GM18526 (cell line): ENCODE results near the gene ADAMTS14.

Source experiments
- POLR2A ChIP-seq: IDR thresholded peaks from 3 replicates; pipeline ENCODE4 v1.6.1; 2011; ENCODE audit not compliant: insufficient read length; ENCODE audit errors: extremely low read depth

Gene ADAMTS14

DNA sequence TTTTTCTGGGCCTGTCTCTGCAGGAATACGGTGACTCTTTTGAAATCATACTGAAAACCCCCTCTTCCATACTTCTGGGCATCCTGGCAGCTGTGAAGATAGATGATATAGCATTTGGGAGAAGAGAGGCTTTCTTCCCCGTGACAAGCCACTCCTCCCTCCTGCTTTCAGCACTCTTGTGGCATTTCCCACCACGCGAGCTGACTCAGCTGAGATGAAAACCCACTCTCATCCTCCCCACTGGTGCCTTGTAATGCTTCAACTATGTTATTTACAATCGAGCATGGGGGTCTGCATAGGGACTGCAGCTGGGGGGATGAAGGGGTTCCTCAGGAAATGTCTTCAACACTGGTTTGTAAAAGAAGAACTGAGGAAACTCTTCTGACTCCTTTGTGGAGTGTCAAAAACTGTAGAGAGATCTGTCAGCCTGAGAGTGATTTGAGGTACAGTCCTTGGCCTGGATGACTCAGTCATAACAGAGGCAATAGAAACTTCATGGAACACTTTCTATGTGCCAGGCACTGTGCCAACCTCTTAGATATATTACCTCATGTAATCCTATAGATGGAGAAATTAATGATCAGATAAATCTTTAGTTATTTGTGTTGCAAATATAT is 114.6 kb downstream of the ADAMTS14 start:
- no peak for TF ChIP-seq POLR2A

- no peak for TF ChIP-seq POLR2A
Measured at GRCh38 chr10:70791386-70792039, 119.2 kb downstream of the ADAMTS14 start.

GRCh38 chr10:70795613-70796012 is 123.3 kb downstream of the ADAMTS14 start:
- no peak for TF ChIP-seq POLR2A

- TF ChIP-seq POLR2A, result no peak
Measured at GRCh38 chr10:70797840-70798239, 125.5 kb downstream of the ADAMTS14 start.

GRCh38 chr10:70799124-70799523 is 126.8 kb downstream of the ADAMTS14 start:
- TF ChIP-seq POLR2A, result no peak

- no peak for TF ChIP-seq POLR2A
Measured at GRCh38 chr10:70801854-70802253, 129.5 kb downstream of the ADAMTS14 start.

GRCh38 chr10:70803775-70804420 is 131.6 kb downstream of the ADAMTS14 start:
- TF ChIP-seq POLR2A, result no peak

- no peak for TF ChIP-seq POLR2A
Measured at GRCh38 chr10:70804421-70804808, 132.1 kb downstream of the ADAMTS14 start.

- no peak for TF ChIP-seq POLR2A
Measured at GRCh38 chr10:70805619-70806215, 133.4 kb downstream of the ADAMTS14 start.

DNA sequence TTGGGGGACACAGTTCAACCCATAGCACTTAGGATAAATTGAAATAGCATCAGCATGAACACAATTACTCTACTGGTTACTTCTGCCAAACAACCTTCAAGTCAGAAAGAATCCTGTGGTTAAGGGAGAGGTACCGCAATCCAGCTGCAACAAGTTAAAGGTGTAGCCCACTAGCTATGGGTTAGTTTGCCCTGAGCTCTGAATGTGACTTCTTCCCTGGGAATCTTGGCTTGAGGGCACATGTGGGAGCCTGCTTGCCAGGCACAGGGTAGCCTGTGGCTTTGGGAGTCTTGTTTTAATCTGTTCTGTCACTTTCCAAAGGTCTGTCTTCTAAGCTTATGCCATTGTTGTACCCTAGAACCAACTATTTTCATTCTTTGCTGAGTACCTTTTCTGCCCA is 134.5 kb downstream of the ADAMTS14 start:
- no peak for TF ChIP-seq POLR2A

DNA sequence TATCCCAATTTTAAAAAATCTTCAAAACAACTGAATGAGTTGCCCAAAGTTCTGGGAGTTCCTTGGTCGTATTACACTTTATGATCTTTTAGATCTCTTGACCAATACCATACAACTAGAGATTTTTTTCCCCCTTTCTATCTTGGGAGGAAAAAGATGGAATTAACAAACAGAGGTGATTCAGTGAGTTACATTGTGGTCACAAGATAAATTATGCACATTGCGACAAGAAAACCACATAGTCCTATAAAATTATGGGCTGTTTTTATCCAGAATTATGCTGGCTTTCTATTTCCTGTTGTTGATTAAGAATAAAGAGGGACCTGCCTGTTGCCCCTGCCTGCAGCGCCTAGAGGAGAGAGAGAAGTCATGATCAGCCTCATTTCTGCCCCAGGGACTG is 135.2 kb downstream of the ADAMTS14 start:
- no peak for TF ChIP-seq POLR2A

- no peak for TF ChIP-seq POLR2A
Measured at GRCh38 chr10:70809011-70809611, 136.8 kb downstream of the ADAMTS14 start.

- TF ChIP-seq POLR2A, result no peak
Measured at GRCh38 chr10:70809726-70810125, 137.4 kb downstream of the ADAMTS14 start.

DNA sequence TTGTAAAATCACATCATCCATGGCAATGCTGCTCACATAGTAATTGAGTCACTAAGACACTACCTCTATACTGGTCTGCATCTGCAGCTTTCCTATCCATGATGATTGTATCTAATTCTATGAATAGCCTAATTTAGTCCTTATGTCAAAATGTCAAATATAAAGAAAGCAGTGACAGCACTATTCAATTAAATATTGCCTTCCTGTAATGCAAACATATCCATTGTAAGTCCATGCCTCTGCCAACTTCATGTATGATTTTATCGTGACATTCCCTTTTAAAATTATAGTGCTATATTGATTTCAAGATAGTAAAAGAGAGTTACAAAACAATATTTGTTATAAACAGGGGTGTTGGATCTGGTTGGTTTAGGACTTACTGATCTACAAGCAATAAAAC is 138.7 kb downstream of the ADAMTS14 start:
- TF ChIP-seq POLR2A, result no peak

GRCh38 chr10:70811881-70812280 is 139.6 kb downstream of the ADAMTS14 start:
- no peak for TF ChIP-seq POLR2A
